ENCODE data around the gene HDGFL1.

GRCh38 chr6:22556266-22556665 is 13.1 kb upstream of the HDGFL1 start:
- TF ChIP-seq EZH2 (IDR thresholded peaks at IDR 0.05; ENCODE audit: insufficient read depth, poor library complexity, severe bottlenecking) (no peak), EZH2phosphoT487 (IDR thresholded peaks at IDR 0.05; ENCODE audit: insufficient read depth, low read depth) (no peak)
